ENCODE results near the gene ULK1. TPM values are rescaled to one million over a fixed set of nuclear protein-coding genes. Genes with fewer than 3 reads are reported as not detected.

ULK1 gene
- total and polyA plus RNA-seq, 2 experiments from 2014 or later: 8.4 to 33.8 TPM

GRCh38 chr12:131915000-131915689 lies 20.7 kb downstream of the ULK1 start (continued):
- no peak for TF ChIP-seq ZNF462 (CRISPR knock-in tag; IDR thresholded peaks at IDR 0.05)
- no peak for TF ChIP-seq JUNB (IDR thresholded peaks at IDR 0.05; ENCODE audit: unreplicated experiment)
- TF ChIP-seq STAT1 (IDR thresholded peaks at IDR 0.05; ENCODE audit: unreplicated experiment): no peak
- no peak for TF ChIP-seq ETS1 (IDR thresholded peaks at IDR 0.05)
- no peak for TF ChIP-seq CREB1 (CRISPR knock-in tag; IDR thresholded peaks at IDR 0.05; ENCODE audit: low read depth)
- TF ChIP-seq, protein P1, sequence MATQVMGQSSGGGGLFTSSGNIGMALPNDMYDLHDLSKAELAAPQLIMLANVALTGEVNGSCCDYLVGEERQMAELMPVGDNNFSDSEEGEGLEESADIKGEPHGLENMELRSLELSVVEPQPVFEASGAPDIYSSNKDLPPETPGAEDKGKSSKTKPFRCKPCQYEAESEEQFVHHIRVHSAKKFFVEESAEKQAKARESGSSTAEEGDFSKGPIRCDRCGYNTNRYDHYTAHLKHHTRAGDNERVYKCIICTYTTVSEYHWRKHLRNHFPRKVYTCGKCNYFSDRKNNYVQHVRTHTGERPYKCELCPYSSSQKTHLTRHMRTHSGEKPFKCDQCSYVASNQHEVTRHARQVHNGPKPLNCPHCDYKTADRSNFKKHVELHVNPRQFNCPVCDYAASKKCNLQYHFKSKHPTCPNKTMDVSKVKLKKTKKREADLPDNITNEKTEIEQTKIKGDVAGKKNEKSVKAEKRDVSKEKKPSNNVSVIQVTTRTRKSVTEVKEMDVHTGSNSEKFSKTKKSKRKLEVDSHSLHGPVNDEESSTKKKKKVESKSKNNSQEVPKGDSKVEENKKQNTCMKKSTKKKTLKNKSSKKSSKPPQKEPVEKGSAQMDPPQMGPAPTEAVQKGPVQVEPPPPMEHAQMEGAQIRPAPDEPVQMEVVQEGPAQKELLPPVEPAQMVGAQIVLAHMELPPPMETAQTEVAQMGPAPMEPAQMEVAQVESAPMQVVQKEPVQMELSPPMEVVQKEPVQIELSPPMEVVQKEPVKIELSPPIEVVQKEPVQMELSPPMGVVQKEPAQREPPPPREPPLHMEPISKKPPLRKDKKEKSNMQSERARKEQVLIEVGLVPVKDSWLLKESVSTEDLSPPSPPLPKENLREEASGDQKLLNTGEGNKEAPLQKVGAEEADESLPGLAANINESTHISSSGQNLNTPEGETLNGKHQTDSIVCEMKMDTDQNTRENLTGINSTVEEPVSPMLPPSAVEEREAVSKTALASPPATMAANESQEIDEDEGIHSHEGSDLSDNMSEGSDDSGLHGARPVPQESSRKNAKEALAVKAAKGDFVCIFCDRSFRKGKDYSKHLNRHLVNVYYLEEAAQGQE (IDR thresholded peaks at IDR 0.05; ENCODE audit: unreplicated experiment): no peak
